ENCODE measurements around the gene SLC10A7. TPM values are rescaled to one million over a fixed set of nuclear protein-coding genes. Genes with fewer than 3 reads are reported as not detected.

SLC10A7 gene
- total RNA-seq, 1 donor from 2014 or later = 15.5 TPM

- Mint-ChIP-seq H3K9me3 (peaks cover 12% of the 10 kb centered on the region), H3K27ac (no peak overlapping the region), H3K4me1 (peaks cover 2% of the 10 kb centered on the region), H3K4me3 (no peak overlapping the region), H3K27me3 (ENCODE audit: low read depth) (no peaks in the 10 kb centered on the region), H3K36me3 (peaks cover 13% of the 10 kb centered on the region)
- TF ChIP-seq CTCF (IDR thresholded peaks at IDR 0.05; ENCODE audit: unreplicated experiment) = no peak
- DNase-seq (ENCODE audit: low spot score in 2 of 2, unreplicated experiment in 2 of 2) = no peak
Observed at GRCh38 chr4:146442801-146443200, 78.9 kb downstream of the SLC10A7 start.

- H3K9me3 Mint-ChIP-seq = peaks cover under 1% of the 10 kb centered on the region
- TF ChIP-seq CTCF (IDR thresholded peaks at IDR 0.05; ENCODE audit: unreplicated experiment) = no peak
- H3K27me3 Mint-ChIP-seq (ENCODE audit: low read depth) = no peaks in the 10 kb centered on the region
- DNase-seq (ENCODE audit: low spot score in 2 of 2, unreplicated experiment in 2 of 2) = no peak
- H3K4me1 Mint-ChIP-seq = peaks cover 3% of the 10 kb centered on the region
- H3K4me3 Mint-ChIP-seq = no peak overlapping the region
- H3K36me3 Mint-ChIP-seq = peaks cover 1% of the 10 kb centered on the region
- no peak overlapping the region for H3K27ac Mint-ChIP-seq
Observed at GRCh38 chr4:146439999-146440398, 81.7 kb downstream of the SLC10A7 start.

GRCh38 chr4:146439437-146439836 is 82.3 kb downstream of the SLC10A7 start:
- H3K36me3 Mint-ChIP-seq = no peaks in the 10 kb centered on the region
- no peak overlapping the region for H3K4me3 Mint-ChIP-seq
- H3K27me3 Mint-ChIP-seq (ENCODE audit: low read depth) = no peaks in the 10 kb centered on the region
- no peak for DNase-seq (ENCODE audit: low spot score in 2 of 2, unreplicated experiment in 2 of 2)
- H3K4me1 Mint-ChIP-seq = peaks cover 3% of the 10 kb centered on the region
- H3K27ac Mint-ChIP-seq = no peak overlapping the region
- TF ChIP-seq CTCF (IDR thresholded peaks at IDR 0.05; ENCODE audit: unreplicated experiment) = no peak
- no peaks in the 10 kb centered on the region for H3K9me3 Mint-ChIP-seq

GRCh38 chr4:146437778-146438177 is 84.0 kb downstream of the SLC10A7 start:
- Mint-ChIP-seq H3K36me3 (no peaks in the 10 kb centered on the region), H3K4me1 (peaks cover 3% of the 10 kb centered on the region), H3K4me3 (no peak overlapping the region), H3K9me3 (no peaks in the 10 kb centered on the region), H3K27me3 (ENCODE audit: low read depth) (no peaks in the 10 kb centered on the region), H3K27ac (no peak overlapping the region)
- no peak for TF ChIP-seq CTCF (IDR thresholded peaks at IDR 0.05; ENCODE audit: unreplicated experiment)
- DNase-seq (ENCODE audit: low spot score in 2 of 2, unreplicated experiment in 2 of 2) = no peak

GRCh38 chr4:146436423-146437162 is 85.1 kb downstream of the SLC10A7 start:
- H3K27ac Mint-ChIP-seq = no peak overlapping the region
- no peaks in the 10 kb centered on the region for H3K36me3 Mint-ChIP-seq
- DNase-seq (ENCODE audit: low spot score in 2 of 2, unreplicated experiment in 2 of 2) = no peak
- H3K4me1 Mint-ChIP-seq = peaks cover 3% of the 10 kb centered on the region
- peaks cover 3% of the 10 kb centered on the region for H3K9me3 Mint-ChIP-seq
- no peaks in the 10 kb centered on the region for H3K27me3 Mint-ChIP-seq (ENCODE audit: low read depth)
- no peak for TF ChIP-seq CTCF (IDR thresholded peaks at IDR 0.05; ENCODE audit: unreplicated experiment)
- no peak overlapping the region for H3K4me3 Mint-ChIP-seq
